Inflammatory macrophage treated with lipopolysaccharide for 1 hour (primary cell): Measurements from ENCODE around the gene ZNF454.

Experiments used
- DNase-seq, 2 donors: peaks; one replicate each; pipeline ENCODE4 v3.0.0-alpha.2; 2020 to 2022

ZNF454 gene

GRCh38 chr5:178940569-178941360 is at the start of gene ZNF454:
ZNF454 (plus strand) TSS chr5:178941198; CDS start chr5:178942792, 1,594 bp downstream.
- no peak for DNase-seq

- DNase-seq, result no peak
These were observed 45.1 kb upstream of the ZNF454 start, which contains the start of gene ZFP2 for GRCh38 chr5:178895615-178896571. ZFP2 (plus strand) TSS chr5:178895913; CDS start chr5:178931314, 35,401 bp downstream.

- no peak for DNase-seq
These were observed 41.7 kb upstream of the ZNF454 start for GRCh38 chr5:178899289-178899688.

GRCh38 chr5:178902849-178903248 is 38.1 kb upstream of the ZNF454 start:
- DNase-seq, result no peak

- no peak for DNase-seq
These were observed 8.9 kb upstream of the ZNF454 start for GRCh38 chr5:178931846-178932760.

GRCh38 chr5:178941361-178941760 is 363 bp downstream of the ZNF454 start:
- DNase-seq, result no peak

- no peak for DNase-seq
These were observed 24.6 kb downstream of the ZNF454 start for GRCh38 chr5:178965465-178966055.

GRCh38 chr5:178981381-178981780 is 40.4 kb downstream of the ZNF454 start:
- DNase-seq, result no peak

- DNase-seq, result no peak
These were observed 41.9 kb downstream of the ZNF454 start for GRCh38 chr5:178982941-178983340.

GRCh38 chr5:178983728-178984127 is 42.7 kb downstream of the ZNF454 start:
- no peak for DNase-seq

GRCh38 chr5:178984145-178985072 is 43.4 kb downstream of the ZNF454 start:
- no peak for DNase-seq

GRCh38 chr5:178986326-178986960 is 45.4 kb downstream of the ZNF454 start:
- no peak for DNase-seq

GRCh38 chr5:178988436-178989220 is 47.6 kb downstream of the ZNF454 start:
- DNase-seq, result no peak

GRCh38 chr5:178989311-178989710 is 48.3 kb downstream of the ZNF454 start:
- no peak for DNase-seq

- no peak for DNase-seq
These were observed 49.5 kb downstream of the ZNF454 start for GRCh38 chr5:178990491-178990890.

GRCh38 chr5:178991190-178992145 is 50.5 kb downstream of the ZNF454 start:
- DNase-seq, result no peak

- DNase-seq, result no peak
These were observed 51.4 kb downstream of the ZNF454 start for GRCh38 chr5:178992291-178992895.

GRCh38 chr5:178993236-178993765 is 52.3 kb downstream of the ZNF454 start:
- no peak for DNase-seq
